ENCODE data around the gene ERC1. TPM values are rescaled to one million over a fixed set of nuclear protein-coding genes. Genes with fewer than 3 reads are reported as not detected.

The ERC1 gene
- total and polyA plus RNA-seq, 2 of the 4 experiments (the other 2 are of a cell fraction), result 11.6 to 25.6 TPM

DNA sequence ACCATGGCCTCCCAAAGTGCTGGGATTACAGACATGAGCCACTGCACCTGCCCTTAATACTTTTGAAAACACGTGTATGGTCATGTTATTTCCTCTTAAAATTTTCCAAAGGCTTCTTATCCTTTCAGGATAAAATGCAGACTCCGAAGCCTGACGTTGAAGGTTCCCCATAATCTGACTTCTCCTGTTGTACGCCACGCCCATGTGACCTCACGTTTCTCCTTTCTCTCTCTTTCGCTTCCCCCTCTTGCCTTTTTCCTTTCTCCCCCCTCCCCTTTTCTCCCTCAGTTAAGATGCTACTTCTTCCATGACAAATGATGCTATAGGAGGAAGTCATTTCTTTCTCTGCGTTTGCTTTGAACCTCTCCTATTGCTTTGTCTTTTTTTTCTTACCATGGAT, 337.4 kb downstream of the ERC1 start:
- H3K27ac ChIP-seq (ENCODE audit: insufficient read depth, low read length), result no peak overlapping the region
- no peaks in the 10 kb centered on the region for H3K9me3 ChIP-seq (ENCODE audit: control insufficient read depth, insufficient read depth, low read length)
- H3K36me3 ChIP-seq (ENCODE audit: control insufficient read depth, insufficient read depth, low read length), result 0 out of 2 replicates have a peak, but pooled peaks cover 2% of the 10 kb centered on the region
- H3K18ac ChIP-seq (ENCODE audit: low read depth, low read length), result no peak overlapping the region
- no peak overlapping the region for H4K8ac ChIP-seq (ENCODE audit: low read depth in 2 of 2, low read length in 2 of 2)
- H3K27me3 ChIP-seq (ENCODE audit: control insufficient read depth, insufficient read depth, low read length), result no peaks in the 10 kb centered on the region
- POLR2A ChIA-PET (ENCODE audit: unreplicated experiment), result no interaction called here
- H4K5ac ChIP-seq (ENCODE audit: low read depth, low read length), result no peak overlapping the region
- no peak overlapping the region for H2BK120ac ChIP-seq (ENCODE audit: low read depth, low read length)
- CTCF ChIA-PET, result no interaction called here
- H2BK20ac ChIP-seq (ENCODE audit: low read depth, low read length), result no peak overlapping the region
- DNase-seq, result no peak
- H4K91ac ChIP-seq (ENCODE audit: insufficient read depth, low read depth, low read length), result no peak overlapping the region
- dilution Hi-C loops (cut with HindIII; ENCODE audit: low sequenced_read_pairs, unreplicated experiment), result no loop called here
- no peak for ATAC-seq (ENCODE audit: low read depth)
- intact Hi-C loops (cut with micrococcal nuclease), result no loop called here
- 0 out of 2 replicates have a peak, but pooled peaks cover 2% of the 10 kb centered on the region for H3K4me1 ChIP-seq (ENCODE audit: control insufficient read depth, insufficient read depth, low read length)
- no peak overlapping the region for H3K4ac ChIP-seq (ENCODE audit: low read depth, low read length)
- H3K9me1 ChIP-seq (ENCODE audit: insufficient read depth, low read length), result no peaks in the 10 kb centered on the region
- no peak overlapping the region for H3K9ac ChIP-seq (ENCODE audit: low read depth, low read length)
- no peak overlapping the region for H2BK15ac ChIP-seq (ENCODE audit: low read depth, low read length)
- H2AK5ac ChIP-seq (ENCODE audit: low read depth, low read length), result no peak overlapping the region
- peaks cover 0 to 10% of the 10 kb centered on the region in 2 experiments; a peak in 3 of 4 replicates for H3K79me1 ChIP-seq (ENCODE audit: low read depth in 1 of 2, low read length in 2 of 2)
- no peak overlapping the region for H3K23ac ChIP-seq (ENCODE audit: low read depth, low read length)
- no peak overlapping the region for H2BK5ac ChIP-seq (ENCODE audit: low read depth, low read length, poor library complexity, severe bottlenecking)
- in situ Hi-C loops (cut with MboI; ENCODE audit: low sequenced_read_pairs), result no loop called here
- H3K56ac ChIP-seq (ENCODE audit: extremely low read depth, insufficient read depth, low read length), result no peak overlapping the region
- H4K20me1 ChIP-seq (ENCODE audit: insufficient read depth, low read length), result no peaks in the 10 kb centered on the region
- H3K14ac ChIP-seq (replicated peaks; ENCODE audit: low read depth, low read length), result no peak overlapping the region
- H3K4me3 ChIP-seq (ENCODE audit: insufficient read depth, low read depth, low read length), result no peak overlapping the region
- TF ChIP-seq RAD21 (IDR thresholded peaks at IDR 0.05; ENCODE audit: low read length) (no peak), ELK1 (IDR thresholded peaks at IDR 0.05; ENCODE audit: borderline replicate concordance, low read depth, low read length) (no peak)
- H2AFZ ChIP-seq (replicated peaks; ENCODE audit: low read length, poor library complexity), result no peak overlapping the region
- no TSS peak for BruUV-seq (replicated peaks)
- 100% methylated on average over 1 of the region's 8 CpGs; no CpG with 5 or more reads in 1 of the 2 experiments for WGBS, 2 experiments (ENCODE audit: extremely low coverage in 2 of 2, insufficient read length in 1 of 2)
- no peak overlapping the region for H2AK9ac ChIP-seq (replicated peaks; ENCODE audit: low read depth, low read length, poor library complexity)
- H3K4me2 ChIP-seq (ENCODE audit: low read depth, low read length), result no peak overlapping the region
